ENCODE measurements around the gene NIM1K. TPM values are rescaled to one million over a fixed set of nuclear protein-coding genes. Genes with fewer than 3 reads are reported as not detected.
A peak's percentile ranks its signal among the peaks of the same experiment; 100 is the strongest.

Gene NIM1K
- total RNA-seq, 1 donor = 1.9 TPM

DNA sequence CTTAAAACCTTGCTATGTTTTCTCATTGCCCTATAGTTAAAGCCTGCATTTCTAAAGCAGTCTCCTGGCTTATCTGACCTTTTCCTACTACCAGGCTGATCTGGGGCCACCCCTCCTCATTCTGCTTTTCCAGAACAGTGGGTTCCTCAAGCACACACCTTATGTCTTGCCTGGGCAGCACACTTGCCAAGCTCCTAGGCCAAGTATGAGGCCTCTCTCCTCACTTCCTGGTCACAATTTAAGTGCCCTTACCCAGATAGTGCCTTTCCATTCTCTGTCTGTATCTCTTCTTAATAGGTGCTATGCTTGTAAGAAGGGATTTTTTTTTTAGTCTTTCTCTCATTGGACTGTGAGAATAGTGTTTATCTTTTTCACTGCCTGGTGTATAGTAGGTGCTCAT, 81.5 kb downstream of the NIM1K start:
- H3K4me3 ChIP-seq (ENCODE audit: low read depth, low read length) = no peak overlapping the region
- no peak for TF ChIP-seq CTCF (IDR thresholded peaks at IDR 0.05; ENCODE audit: insufficient read depth, low read length)
- DNase-seq (ENCODE audit: low read depth) = no peak

GRCh38 chr5:43274435-43275114, 82.5 kb downstream of the NIM1K start:
- TF ChIP-seq CTCF (IDR thresholded peaks at IDR 0.05; ENCODE audit: insufficient read depth, low read length) = no peak

GRCh38 chr5:43275391-43275790, 83.4 kb downstream of the NIM1K start:
- TF ChIP-seq CTCF (IDR thresholded peaks at IDR 0.05; ENCODE audit: insufficient read depth, low read length) = no peak
- H3K4me3 ChIP-seq (ENCODE audit: low read depth, low read length) = no peak overlapping the region
- no peak for DNase-seq (ENCODE audit: low read depth)

More at GRCh38 chr5:43274435-43275114, 82.5 kb downstream of the NIM1K start:
- no peak for DNase-seq (ENCODE audit: low read depth)
- no peak overlapping the region for H3K4me3 ChIP-seq (ENCODE audit: low read depth, low read length)

DNA sequence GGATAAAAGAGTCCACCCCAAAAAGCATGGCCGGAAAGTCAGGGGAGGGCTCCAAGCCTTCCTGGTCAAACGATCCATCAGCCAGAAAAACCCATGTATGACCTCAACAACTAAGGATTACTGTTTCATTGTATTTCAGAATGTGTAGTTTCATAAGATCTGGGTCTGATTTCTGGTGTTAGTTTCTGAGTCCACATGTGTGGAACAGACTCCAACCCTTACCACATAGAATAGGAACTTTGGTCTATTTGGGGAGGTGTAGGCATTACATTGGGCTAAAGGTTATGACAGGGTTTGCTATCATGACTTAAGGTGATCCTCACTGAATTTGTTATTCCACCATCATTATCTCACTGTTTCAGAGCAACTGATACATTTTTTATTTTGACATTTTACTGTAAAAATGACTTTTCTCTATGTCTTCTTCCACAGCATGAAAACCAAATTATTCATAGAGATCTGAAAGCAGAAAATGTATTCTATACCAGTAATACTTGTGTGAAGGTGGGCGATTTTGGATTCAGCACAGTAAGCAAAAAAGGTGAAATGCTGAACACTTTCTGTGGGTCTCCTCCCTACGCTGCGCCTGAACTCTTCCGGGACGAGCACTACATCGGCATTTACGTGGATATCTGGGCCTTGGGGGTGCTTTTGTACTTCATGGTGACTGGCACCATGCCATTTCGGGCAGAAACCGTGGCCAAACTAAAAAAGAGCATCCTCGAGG, 87.7 kb downstream of the NIM1K start:
- DNase-seq (ENCODE audit: low read depth) = no peak
- no peak for TF ChIP-seq CTCF (IDR thresholded peaks at IDR 0.05; ENCODE audit: insufficient read depth, low read length)
- no peak overlapping the region for H3K4me3 ChIP-seq (ENCODE audit: low read depth, low read length)

- H3K4me3 ChIP-seq (ENCODE audit: low read depth, low read length) = no peak overlapping the region
- DNase-seq (ENCODE audit: low read depth) = peak; percentile 49
- TF ChIP-seq CTCF (IDR thresholded peaks at IDR 0.05; ENCODE audit: insufficient read depth, low read length) = no peak
These were observed 90.0 kb downstream of the NIM1K start for GRCh38 chr5:43281840-43282658.

- no peak for DNase-seq (ENCODE audit: low read depth)
- H3K4me3 ChIP-seq (ENCODE audit: low read depth, low read length) = no peak overlapping the region
- TF ChIP-seq CTCF (IDR thresholded peaks at IDR 0.05; ENCODE audit: insufficient read depth, low read length) = no peak
These were observed 94.6 kb downstream of the NIM1K start for GRCh38 chr5:43286623-43287022.
